CD4-positive, alpha-beta memory T cell (primary cell): ENCODE measurements around the gene NDEL1. TPM values are rescaled to one million over a fixed set of nuclear protein-coding genes. Genes with fewer than 3 reads are reported as not detected.

ENCODE experiments used
- CTCF ChIA-PET: fragments of 350-600 bp; sonication (Branson Sonifier 250); formaldehyde crosslinking; loops from one replicate; lab custom pipeline; 2021; ENCODE audit warnings: inconsistent platforms; ENCODE audit not compliant: partially characterized antibody; lab: Charles Lee
- POLR2A ChIA-PET: fragments of 350-600 bp; sonication (Branson Sonifier 250); formaldehyde crosslinking; loops from one replicate; lab custom pipeline; 2021; ENCODE audit not compliant: partially characterized antibody; lab: Charles Lee
- DNase-seq, 5 donors: peaks; one replicate each; pipeline versions ENCODE4 v3.0.0 to v3.0.0-alpha.2; 2020 to 2022; ENCODE audit warnings: mixed read lengths in 1 of 5
- H3K27ac ChIP-seq: one replicate; pipeline ENCODE4 v1.7.0; 2013; ENCODE audit warnings: low read depth, low read length
- H3K27me3 ChIP-seq: 2 replicates; pipeline ENCODE4 v1.7.0; 2013; ENCODE audit warnings: mild to moderate bottlenecking, low read length, moderate library complexity; ENCODE audit not compliant: insufficient read depth
- H3K36me3 ChIP-seq: 2 replicates; pipeline ENCODE4 v1.7.0; 2013; ENCODE audit warnings: mild to moderate bottlenecking, low read length, moderate library complexity; ENCODE audit not compliant: insufficient read depth
- H3K4me1 ChIP-seq: 2 replicates; pipeline ENCODE4 v1.7.0; 2013; ENCODE audit warnings: mild to moderate bottlenecking, low read length, moderate library complexity; ENCODE audit not compliant: insufficient read depth
- H3K4me3 ChIP-seq, 2 donors: one replicate each; pipeline ENCODE4 v1.7.0; 2013; ENCODE audit warnings: low read length in 2 of 2, mild to moderate bottlenecking in 1 of 2
- H3K9me3 ChIP-seq, 2 donors: one replicate each; pipeline ENCODE4 v1.7.0; 2013; ENCODE audit warnings: low read length in 2 of 2, control low read depth in 1 of 2; ENCODE audit not compliant: control insufficient read depth in 1 of 2
- H3K27ac Mint-ChIP-seq, 7 donors: one replicate each; pipeline ENCODE4 v1.8.0; 2020 to 2021; ENCODE audit warnings: mixed read lengths in 7 of 7, mild to moderate bottlenecking in 6 of 7, inconsistent platforms in 3 of 7, moderate library complexity in 3 of 7
- H3K27me3 Mint-ChIP-seq, 2 donors: one replicate each; pipeline ENCODE4 v1.8.0; 2020 to 2021; ENCODE audit warnings: mixed read lengths in 2 of 2
- H3K36me3 Mint-ChIP-seq, 2 donors: one replicate each; pipeline ENCODE4 v1.8.0; 2020 to 2021; ENCODE audit warnings: mixed read lengths in 2 of 2, inconsistent platforms in 1 of 2, mild to moderate bottlenecking in 1 of 2
- H3K4me1 Mint-ChIP-seq, 4 donors: one replicate each; pipeline ENCODE4 v1.8.0; 2020 to 2021; ENCODE audit warnings: mixed read lengths in 4 of 4, mild to moderate bottlenecking in 1 of 4
- H3K4me3 Mint-ChIP-seq, 8 donors: one replicate each; pipeline ENCODE4 v1.8.0; 2020 to 2021; ENCODE audit warnings: mixed read lengths in 8 of 8, mild to moderate bottlenecking in 7 of 8, moderate library complexity in 6 of 8, inconsistent platforms in 3 of 8
- H3K9me3 Mint-ChIP-seq, 8 donors: one replicate each; pipeline ENCODE4 v1.8.0; 2020 to 2021; ENCODE audit warnings: mixed read lengths in 8 of 8, mild to moderate bottlenecking in 5 of 8, inconsistent platforms in 3 of 8, moderate library complexity in 1 of 8
- intact Hi-C: fragments of 100-400 bp; cut with micrococcal nuclease; formaldehyde crosslinking; loops from one replicate; pipeline ENCODE4 v1.15.1; 2023
- polyA plus RNA-seq, 2 donors: library from polyadenylated mRNA; unstranded; fragments of 300-500 nt; fragmentation: Illumina TruSeq; gene quantifications; one replicate each; pipeline ENCODE4 v1.2.3, GENCODE V29; 2021
- total RNA-seq, 2 experiments: library from RNA; stranded (reverse); gene quantifications; one replicate each; pipeline ENCODE4 v1.2.3, GENCODE V29; 2021

Gene NDEL1
- total and polyA plus RNA-seq, 4 experiments from 2014 or later = 52.9 to 120 (median 90.9) TPM

DNA sequence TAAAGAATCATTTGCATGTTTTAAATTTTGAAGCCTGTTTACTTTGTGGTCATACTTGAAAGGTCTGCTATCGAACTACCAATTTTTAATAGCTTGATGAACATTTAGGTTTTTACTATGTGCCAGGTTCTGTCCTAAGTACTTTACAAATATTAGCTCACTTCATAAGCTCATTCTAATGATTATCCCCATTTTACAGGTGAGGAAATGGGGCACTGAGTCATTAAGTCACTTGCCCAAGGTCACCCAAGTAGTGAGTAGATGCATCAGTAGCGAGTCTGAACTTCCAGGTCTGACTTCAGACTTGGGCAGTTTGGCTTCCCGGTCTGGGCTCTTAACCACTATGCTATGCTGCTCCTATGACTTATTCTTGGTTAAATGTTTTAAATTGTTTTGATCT lies 4.0 kb downstream of the NDEL1 start:
- H3K36me3 Mint-ChIP-seq = peaks cover 14 to 54% of the 10 kb centered on the region in 2 donors
- POLR2A ChIA-PET = no interaction called here
- CTCF ChIA-PET = interaction anchor here (1.3 kb wide), 1 partner anchor 56 kb away, joined by 5 read pairs; no protein-coding TSS in a partner anchor

DNA sequence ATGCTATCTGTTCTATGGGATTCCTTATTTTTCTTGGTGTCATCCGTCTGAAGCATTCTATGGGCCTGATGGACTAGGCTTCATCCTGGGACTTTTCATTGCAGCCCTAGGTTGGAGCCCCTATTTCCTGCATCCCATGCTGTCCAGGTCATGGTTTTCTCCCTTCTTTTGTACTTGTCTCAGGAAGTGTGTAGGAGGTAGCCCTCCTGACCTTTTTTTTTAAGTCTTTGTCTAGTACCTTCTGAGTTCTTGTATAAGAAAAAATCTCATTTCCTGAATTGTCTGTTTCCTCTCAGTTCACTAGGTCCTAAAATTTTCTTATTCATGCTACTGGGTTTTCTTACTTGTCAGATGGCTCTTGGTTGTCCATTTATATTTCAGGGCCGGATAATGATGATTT lies 6.0 kb downstream of the NDEL1 start:
- H3K27ac ChIP-seq = no peak overlapping the region

More for the DNA sequence above, 4.0 kb downstream of the NDEL1 start:
- no peaks in the 10 kb centered on the region for H3K27me3 Mint-ChIP-seq
- H3K9me3 ChIP-seq = no peaks in the 10 kb centered on the region
- H3K36me3 ChIP-seq = peaks cover 8% of the 10 kb centered on the region
- H3K9me3 Mint-ChIP-seq = no peaks in the 10 kb centered on the region
- peaks cover 45 to 87% (median 66%) of the 10 kb centered on the region in 4 donors for H3K4me1 Mint-ChIP-seq
- no peak overlapping the region for H3K27ac ChIP-seq
- H3K4me3 Mint-ChIP-seq = peak overlapping the region in 3 of 8 donors; percentile 2 to 34 (median 17)
- no peak overlapping the region for H3K4me3 ChIP-seq
- no peak for DNase-seq
- intact Hi-C loops = loop anchor here (5.0 to 10.0 kb wide), 2 partner anchors 192 to 195 kb away; partner anchors contain the start of genes CTC1, MYH10 and PFAS
- H3K4me1 ChIP-seq = peaks cover 70% of the 10 kb centered on the region
- H3K27me3 ChIP-seq = no peaks in the 10 kb centered on the region
- H3K27ac Mint-ChIP-seq = peak overlapping the region in 3 of 7 donors; percentile 16 to 62 (median 61)

DNA sequence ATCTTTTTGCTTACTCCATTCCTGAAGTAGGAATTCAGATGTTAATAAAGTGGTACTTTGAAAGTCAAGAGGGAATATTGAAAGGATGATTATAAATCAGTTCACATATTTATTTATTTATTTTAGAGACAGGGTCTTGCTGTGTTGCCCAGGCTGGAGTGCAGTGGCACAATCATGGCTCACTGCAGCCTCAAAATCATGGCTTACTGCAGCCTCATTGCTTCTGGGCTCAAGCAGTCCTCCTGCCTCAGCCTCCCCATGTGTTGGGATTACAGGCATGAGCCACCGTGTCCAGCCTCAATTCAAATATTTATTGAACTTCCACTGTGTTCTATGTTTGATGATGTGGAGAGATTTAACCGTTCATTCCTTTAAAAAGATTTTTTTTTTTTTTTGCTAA lies 6.6 kb downstream of the NDEL1 start:
- peak overlapping the region in 1 of 7 donors; percentile 51 for H3K27ac Mint-ChIP-seq
- Histone ChIP-seq H3K36me3 (peaks cover 29% of the 10 kb centered on the region), H3K9me3 (no peaks in the 10 kb centered on the region), H3K4me3 (no peak overlapping the region), H3K27ac (no peak overlapping the region), H3K27me3 (no peaks in the 10 kb centered on the region), H3K4me1 (peaks cover 58% of the 10 kb centered on the region)
- DNase-seq = no peak
- CTCF ChIA-PET = no interaction called here
- intact Hi-C loops = no loop called here
- peaks cover 42 to 86% (median 59%) of the 10 kb centered on the region in 4 donors for H3K4me1 Mint-ChIP-seq
- H3K9me3 Mint-ChIP-seq = no peaks in the 10 kb centered on the region
- peak overlapping the region in 3 of 8 donors; percentile 41 to 49 (median 45) for H3K4me3 Mint-ChIP-seq
- POLR2A ChIA-PET = no interaction called here
- H3K36me3 Mint-ChIP-seq = peaks cover 35 to 68% of the 10 kb centered on the region in 2 donors
- no peaks in the 10 kb centered on the region for H3K27me3 Mint-ChIP-seq

More for the DNA sequence above, 6.0 kb downstream of the NDEL1 start:
- Histone ChIP-seq H3K4me3 (no peak overlapping the region), H3K27me3 (no peaks in the 10 kb centered on the region), H3K36me3 (peaks cover 25% of the 10 kb centered on the region), H3K4me1 (peaks cover 64% of the 10 kb centered on the region), H3K9me3 (no peaks in the 10 kb centered on the region)
- DNase-seq = no peak
- CTCF ChIA-PET = no interaction called here
- Mint-ChIP-seq H3K4me1 (peaks cover 44 to 87% (median 63%) of the 10 kb centered on the region in 4 donors), H3K4me3 (peak overlapping the region in 4 of 8 donors; percentile 12 to 49 (median 30)), H3K27ac (peak overlapping the region in 6 of 7 donors; percentile 17 to 73 (median 50)), H3K27me3 (no peaks in the 10 kb centered on the region), H3K9me3 (no peaks in the 10 kb centered on the region), H3K36me3 (peaks cover 29 to 65% of the 10 kb centered on the region in 2 donors)
- intact Hi-C loops = no loop called here
- POLR2A ChIA-PET = no interaction called here

DNA sequence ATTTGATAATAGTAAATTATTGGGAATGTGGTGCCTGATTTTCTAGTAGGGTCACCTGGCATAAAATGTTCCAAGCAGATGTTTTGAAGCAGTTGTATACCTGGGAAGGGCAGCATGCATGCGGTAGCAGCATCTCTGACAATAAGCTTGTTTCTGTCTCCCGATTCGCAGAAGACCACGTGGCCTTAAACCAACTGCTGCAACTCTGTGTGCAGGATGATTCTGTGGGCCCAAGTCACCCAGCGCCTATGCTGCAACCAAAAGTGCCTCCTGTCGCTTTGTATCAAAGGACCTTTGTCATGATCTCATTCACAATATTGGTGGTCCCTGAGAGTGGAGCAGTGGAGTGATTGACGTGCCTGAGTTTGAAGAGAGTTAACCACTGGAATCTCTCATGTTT lies 8.1 kb downstream of the NDEL1 start:
- peaks cover 38 to 71% (median 51%) of the 10 kb centered on the region in 4 donors for H3K4me1 Mint-ChIP-seq
- H3K36me3 Mint-ChIP-seq = peaks cover 48 to 72% of the 10 kb centered on the region in 2 donors
- H3K36me3 ChIP-seq = peaks cover 38% of the 10 kb centered on the region
- H3K27ac Mint-ChIP-seq = peak overlapping the region in 2 of 7 donors; percentile 25 to 51
- no peaks in the 10 kb centered on the region for H3K9me3 ChIP-seq
- ChIA-PET POLR2A (no interaction called here), CTCF (no interaction called here)
- no peaks in the 10 kb centered on the region for H3K27me3 ChIP-seq
- H3K4me1 ChIP-seq = peaks cover 43% of the 10 kb centered on the region
- H3K4me3 ChIP-seq = no peak overlapping the region
- no peak overlapping the region for H3K27ac ChIP-seq
- intact Hi-C loops = no loop called here
- H3K27me3 Mint-ChIP-seq = no peaks in the 10 kb centered on the region
- no peaks in the 10 kb centered on the region for H3K9me3 Mint-ChIP-seq
- no peak overlapping the region for H3K4me3 Mint-ChIP-seq
- no peak for DNase-seq

DNA sequence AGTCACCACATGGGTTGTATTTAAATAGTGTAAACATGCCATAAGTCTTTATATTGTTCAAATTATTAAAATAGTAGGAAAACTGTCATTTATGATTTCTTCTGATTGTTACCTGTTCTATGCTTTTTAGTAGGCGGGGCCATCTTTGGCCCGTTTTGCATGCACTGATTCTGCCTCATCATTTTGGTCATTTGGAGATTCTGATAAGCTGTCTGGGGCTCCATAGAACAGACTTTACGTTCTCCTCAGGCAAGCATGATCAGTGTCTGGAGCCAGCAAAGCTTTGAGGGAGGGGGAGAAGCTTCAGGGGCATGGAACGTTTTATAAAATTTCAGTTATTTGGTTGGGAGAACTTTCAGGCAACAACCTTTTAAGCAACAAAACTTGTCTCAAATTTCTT lies 8.8 kb downstream of the NDEL1 start:
- peak overlapping the region in 2 of 7 donors; percentile 29 to 37 for H3K27ac Mint-ChIP-seq

DNA sequence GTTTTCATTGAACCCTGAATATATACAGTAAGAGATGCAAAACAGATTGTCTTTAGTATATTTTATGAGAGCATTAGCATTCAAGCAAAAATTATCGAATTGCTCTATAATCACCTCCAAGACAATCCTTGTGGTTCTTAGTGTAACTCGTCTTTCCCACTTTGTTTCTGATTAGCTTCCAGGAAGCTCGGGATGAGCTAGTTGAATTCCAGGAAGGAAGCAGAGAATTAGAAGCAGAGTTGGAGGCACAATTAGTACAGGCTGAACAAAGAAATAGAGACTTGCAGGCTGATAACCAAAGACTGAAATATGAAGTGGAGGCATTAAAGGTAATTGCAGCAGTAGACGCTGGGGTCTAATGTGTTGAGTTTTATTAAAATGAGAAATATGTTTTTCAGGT lies 9.9 kb downstream of the NDEL1 start:
- no peak overlapping the region for H3K27ac ChIP-seq
- H3K27ac Mint-ChIP-seq = no peak overlapping the region
- no peaks in the 10 kb centered on the region for H3K9me3 ChIP-seq
- peaks cover 54 to 76% of the 10 kb centered on the region in 2 donors for H3K36me3 Mint-ChIP-seq
- DNase-seq = no peak
- H3K4me1 ChIP-seq = peaks cover 30% of the 10 kb centered on the region
- peaks cover 44% of the 10 kb centered on the region for H3K36me3 ChIP-seq
- no peaks in the 10 kb centered on the region for H3K27me3 ChIP-seq
- no peak overlapping the region for H3K4me3 ChIP-seq
- ChIA-PET POLR2A (no interaction called here), CTCF (no interaction called here)
- H3K4me3 Mint-ChIP-seq = no peak overlapping the region
- peaks cover 31 to 55% (median 41%) of the 10 kb centered on the region in 4 donors for H3K4me1 Mint-ChIP-seq
- H3K9me3 Mint-ChIP-seq = no peaks in the 10 kb centered on the region
- no peaks in the 10 kb centered on the region for H3K27me3 Mint-ChIP-seq
- intact Hi-C loops = no loop called here

More for the DNA sequence above, 8.8 kb downstream of the NDEL1 start:
- peaks cover 37 to 66% (median 50%) of the 10 kb centered on the region in 4 donors for H3K4me1 Mint-ChIP-seq
- Histone ChIP-seq H3K4me1 (peaks cover 40% of the 10 kb centered on the region), H3K36me3 (peaks cover 45% of the 10 kb centered on the region), H3K4me3 (no peak overlapping the region), H3K27ac (no peak overlapping the region), H3K9me3 (no peaks in the 10 kb centered on the region), H3K27me3 (no peaks in the 10 kb centered on the region)
- DNase-seq = no peak
- peak overlapping the region in 1 of 8 donors; percentile 17 for H3K4me3 Mint-ChIP-seq
- no peaks in the 10 kb centered on the region for H3K9me3 Mint-ChIP-seq
- CTCF ChIA-PET = no interaction called here
- H3K36me3 Mint-ChIP-seq = peaks cover 53 to 77% of the 10 kb centered on the region in 2 donors
- intact Hi-C loops = no loop called here
- POLR2A ChIA-PET = no interaction called here
- H3K27me3 Mint-ChIP-seq = no peaks in the 10 kb centered on the region

DNA sequence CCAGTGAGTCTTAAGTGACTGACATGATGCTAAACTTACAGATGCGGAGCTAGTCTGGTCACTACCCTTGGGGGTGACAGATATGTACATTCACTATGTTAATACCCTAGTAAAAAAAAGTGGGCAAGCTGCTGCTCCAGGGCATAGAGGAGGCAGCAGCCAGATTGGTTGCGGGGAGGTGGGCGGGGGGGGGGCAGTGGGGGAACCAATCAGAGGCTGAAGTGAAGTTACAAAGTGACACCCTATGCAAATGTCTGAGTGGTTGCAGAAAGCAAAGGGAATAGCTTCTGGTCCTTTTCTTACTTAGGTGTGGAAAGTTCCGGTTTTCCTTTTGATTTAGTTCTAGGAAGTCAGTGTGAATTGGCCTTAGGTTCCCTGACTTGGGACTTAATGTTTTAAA lies 12.1 kb downstream of the NDEL1 start:
- Mint-ChIP-seq H3K4me1 (peaks cover 17 to 34% (median 24%) of the 10 kb centered on the region in 4 donors), H3K27ac (peak overlapping the region in 1 of 7 donors; percentile 22), H3K4me3 (no peak overlapping the region), H3K27me3 (no peaks in the 10 kb centered on the region), H3K36me3 (peaks cover 70 to 82% of the 10 kb centered on the region in 2 donors), H3K9me3 (no peaks in the 10 kb centered on the region)
- Histone ChIP-seq H3K27me3 (no peaks in the 10 kb centered on the region), H3K4me3 (no peak overlapping the region), H3K4me1 (peaks cover 11% of the 10 kb centered on the region), H3K27ac (no peak overlapping the region), H3K9me3 (no peaks in the 10 kb centered on the region), H3K36me3 (peaks cover 62% of the 10 kb centered on the region)
- intact Hi-C loops = no loop called here
- ChIA-PET POLR2A (no interaction called here), CTCF (no interaction called here)
- DNase-seq = no peak
